Gastroesophageal sphincter (tissue), 4 donors: ENCODE results near the gene ATP6V1C2. TPM values are rescaled to one million over a fixed set of nuclear protein-coding genes. Genes with fewer than 3 reads are reported as not detected.

ENCODE experiments used
- ATAC-seq: fragments of 150-250 bp; one replicate; pipeline ENCODE4 v1.9.1; 2016; ENCODE audit warnings: mild to moderate bottlenecking, moderate library complexity
- H3K27ac ChIP-seq, 4 donors: fragments of 200-600 bp; sonication (generic) in 3 of 4; 1 replicate in 3 of 4; 2 replicates in 1 of 4; pipeline ENCODE4 v1.5.1; 2016 to 2019
- H3K27me3 ChIP-seq: fragments of 200-600 bp; sonication (generic); one replicate; pipeline ENCODE4 v1.5.1; 2019
- H3K36me3 ChIP-seq, 2 donors: fragments of 200-600 bp; sonication (generic); one replicate each; pipeline ENCODE4 v1.5.1; 2019; ENCODE audit warnings: control low read depth in 1 of 2
- H3K4me1 ChIP-seq, 3 donors: fragments of 200-600 bp; sonication (generic); 1 replicate in 2 of 3; 2 replicates in 1 of 3; pipeline ENCODE4 v1.5.1; 2016 to 2019; ENCODE audit warnings: control low read depth in 2 of 3
- H3K4me3 ChIP-seq, 2 donors: fragments of 200-600 bp; sonication (generic); one replicate each; pipeline ENCODE4 v1.5.1; 2019; ENCODE audit warnings: mild to moderate bottlenecking in 1 of 2, moderate library complexity in 1 of 2
- H3K9me3 ChIP-seq, 3 donors: fragments of 200-600 bp; sonication (generic); one replicate each; pipeline ENCODE4 v1.5.1; 2017 to 2019; ENCODE audit warnings: control low read depth in 2 of 3
- EP300 ChIP-seq: sonication (generic); formaldehyde crosslinking; IDR thresholded peaks from one replicate; pipeline ENCODE4 v1.6.1; 2017; ENCODE audit warnings: antibody characterized with exemption, mild to moderate bottlenecking
- POLR2A ChIP-seq, 2 donors: fragments of 450-650 bp; IDR thresholded peaks; one replicate each; pipeline ENCODE4 v1.6.1; 2017; ENCODE audit warnings: antibody characterized with exemption in 2 of 2, mild to moderate bottlenecking in 2 of 2, moderate library complexity in 1 of 2
- POLR2AphosphoS5 ChIP-seq: sonication (generic); formaldehyde crosslinking; IDR thresholded peaks from one replicate; pipeline ENCODE4 v1.6.1; 2017; ENCODE audit warnings: antibody characterized with exemption
- whole genome bisulfite sequencing, 2 donors: methylation state at CpG; one replicate each; pipeline ENCODE4 v1.1.5; 2018; ENCODE audit warnings: low coverage in 1 of 2; 5-methylcytosine and 5-hydroxymethylcytosine counted together
- total RNA-seq, 4 donors: library from RNA; depleted of rRNA; stranded (reverse); fragments of >200 nt; gene quantifications; one replicate each; pipeline ENCODE4 v1.1.0, GENCODE V29; 2016
- TF ChIP-seq, protein P1 (sequence below), 4 experiments: fragments of 200-600 bp in 2 of 4; fragments of 450-650 bp in 2 of 4; sonication (generic) in 1 of 4; IDR thresholded peaks; one replicate each; pipeline ENCODE4 v1.5.1; 2017 to 2019; ENCODE audit warnings: antibody characterized with exemption in 4 of 4, mild to moderate bottlenecking in 2 of 4, moderate library complexity in 2 of 4

ATP6V1C2 gene
- total RNA-seq, 4 donors from 2014 or later: 0.42 to 0.45 TPM; not detected in 2

DNA sequence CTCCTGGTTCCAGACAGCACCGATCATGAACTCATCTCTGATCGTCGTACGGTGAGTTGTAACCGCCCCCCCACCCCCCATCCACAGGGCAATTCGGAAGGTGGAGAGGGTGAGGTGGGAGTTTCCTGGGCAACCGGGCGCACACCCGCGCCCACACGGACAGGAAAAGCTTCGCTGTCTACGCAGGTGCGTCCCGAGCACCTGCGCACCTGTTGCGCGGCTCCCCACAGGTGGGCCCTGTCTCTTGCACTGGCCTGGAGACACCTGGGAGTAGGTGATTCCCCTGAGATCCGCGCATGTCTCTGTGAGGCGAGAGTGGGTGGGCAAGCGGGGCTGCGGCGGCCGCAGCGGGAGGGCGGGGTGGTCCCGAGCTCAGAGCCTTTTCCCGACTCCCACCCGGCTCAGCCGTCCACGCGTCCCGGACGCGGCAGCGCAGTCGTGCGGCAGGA is 459 bp upstream of the ATP6V1C2 start:
- no peaks in the 10 kb centered on the region for H3K9me3 ChIP-seq
- H3K27ac ChIP-seq: no peak overlapping the region
- peak overlapping the region in 1 of 2 donors; percentile 51 for H3K4me3 ChIP-seq
- H3K27me3 ChIP-seq: peaks cover 64% of the 10 kb centered on the region
- 20 to 25% methylated on average over 1 to 4 of the region's 39 CpGs for WGBS, 2 donors
- TF ChIP-seq POLR2AphosphoS5 (no peak), POLR2A (IDR thresholded peaks at IDR 0.05) (no peak), EP300 (no peak)
- TF ChIP-seq, protein P1, sequence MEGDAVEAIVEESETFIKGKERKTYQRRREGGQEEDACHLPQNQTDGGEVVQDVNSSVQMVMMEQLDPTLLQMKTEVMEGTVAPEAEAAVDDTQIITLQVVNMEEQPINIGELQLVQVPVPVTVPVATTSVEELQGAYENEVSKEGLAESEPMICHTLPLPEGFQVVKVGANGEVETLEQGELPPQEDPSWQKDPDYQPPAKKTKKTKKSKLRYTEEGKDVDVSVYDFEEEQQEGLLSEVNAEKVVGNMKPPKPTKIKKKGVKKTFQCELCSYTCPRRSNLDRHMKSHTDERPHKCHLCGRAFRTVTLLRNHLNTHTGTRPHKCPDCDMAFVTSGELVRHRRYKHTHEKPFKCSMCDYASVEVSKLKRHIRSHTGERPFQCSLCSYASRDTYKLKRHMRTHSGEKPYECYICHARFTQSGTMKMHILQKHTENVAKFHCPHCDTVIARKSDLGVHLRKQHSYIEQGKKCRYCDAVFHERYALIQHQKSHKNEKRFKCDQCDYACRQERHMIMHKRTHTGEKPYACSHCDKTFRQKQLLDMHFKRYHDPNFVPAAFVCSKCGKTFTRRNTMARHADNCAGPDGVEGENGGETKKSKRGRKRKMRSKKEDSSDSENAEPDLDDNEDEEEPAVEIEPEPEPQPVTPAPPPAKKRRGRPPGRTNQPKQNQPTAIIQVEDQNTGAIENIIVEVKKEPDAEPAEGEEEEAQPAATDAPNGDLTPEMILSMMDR (IDR thresholded peaks at IDR 0.05): no peak
- peaks cover 0 to 26% (median 12%) of the 10 kb centered on the region in 3 donors for H3K4me1 ChIP-seq
- ATAC-seq: no peak
- H3K36me3 ChIP-seq: no peaks in the 10 kb centered on the region

DNA sequence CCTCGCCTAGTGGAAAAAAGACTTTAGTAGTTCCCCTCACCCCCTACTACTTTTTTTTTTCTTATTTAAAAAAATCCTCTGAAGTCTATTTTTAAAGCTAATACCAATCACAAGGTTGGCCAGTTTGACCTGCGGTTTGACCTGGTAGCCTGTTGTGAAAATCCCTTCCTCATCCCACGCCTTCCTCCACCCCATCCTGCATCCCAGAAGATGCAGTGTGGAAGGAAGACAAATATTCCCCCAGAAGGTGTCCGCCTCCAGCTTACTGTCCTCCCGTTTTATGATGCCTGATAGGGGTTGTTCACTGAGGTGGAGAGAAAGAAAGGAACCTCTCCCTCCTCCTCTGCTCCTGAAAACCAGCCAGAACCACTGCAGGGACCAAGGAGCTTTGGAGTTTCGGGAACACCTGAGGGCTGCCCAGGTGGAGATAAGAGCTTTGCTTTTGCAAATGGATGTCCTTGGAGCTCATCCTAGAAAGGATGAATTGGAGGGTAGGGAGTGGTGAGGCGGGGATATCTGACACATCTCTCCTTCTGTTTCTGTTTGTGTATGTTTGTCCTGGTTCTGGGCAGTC is 909 bp downstream of the ATP6V1C2 start:
- WGBS, 2 donors: 19 to 25% methylated on average over 2 to 5 of the region's 7 CpGs
- Histone ChIP-seq H3K36me3 (no peaks in the 10 kb centered on the region), H3K4me3 (peak overlapping the region in 1 of 2 donors; percentile 51), H3K27ac (no peak overlapping the region), H3K9me3 (no peaks in the 10 kb centered on the region), H3K4me1 (peaks cover 0 to 26% (median 12%) of the 10 kb centered on the region in 3 donors), H3K27me3 (peaks cover 75% of the 10 kb centered on the region)
- TF ChIP-seq POLR2AphosphoS5: no peak
- TF ChIP-seq, protein P1 (IDR thresholded peaks at IDR 0.05): no peak
- ATAC-seq: no peak

DNA sequence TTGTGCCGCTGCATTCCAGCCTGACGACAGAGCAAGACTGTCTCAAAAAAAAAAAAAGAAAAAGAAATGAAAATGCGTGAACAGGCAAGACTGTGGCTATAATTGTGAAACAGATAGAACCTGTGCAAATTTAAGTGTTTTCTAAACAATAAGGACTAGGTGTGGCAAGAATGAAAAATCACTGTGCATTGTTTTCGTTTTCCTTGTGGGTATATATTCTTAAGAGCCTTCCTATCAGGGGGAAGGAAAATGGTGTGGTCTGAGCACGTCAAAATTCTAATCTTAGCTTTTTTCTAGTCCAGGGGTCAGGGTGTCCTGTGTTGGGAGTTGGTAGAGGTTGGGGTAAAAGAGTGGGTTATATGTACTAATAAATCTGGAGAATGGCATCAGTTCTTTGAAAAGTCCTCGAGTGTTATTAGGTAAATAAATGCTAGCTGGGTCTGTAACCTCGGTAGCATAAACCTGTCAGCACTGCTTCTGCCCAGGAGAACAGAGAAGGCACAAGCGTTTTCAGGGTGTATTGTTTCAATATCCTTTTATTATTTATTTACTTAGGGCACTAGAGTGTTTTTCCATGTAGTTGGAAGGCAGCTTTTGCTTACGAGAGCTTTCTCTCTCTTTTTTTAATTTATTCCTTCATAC is 11.6 kb downstream of the ATP6V1C2 start:
- TF ChIP-seq POLR2A (IDR thresholded peaks at IDR 0.05) (no peak), EP300 (no peak), POLR2AphosphoS5 (no peak)
- TF ChIP-seq, protein P1 (IDR thresholded peaks at IDR 0.05): no peak
- WGBS, 2 donors: 51% methylated on average over 9 of the region's 9 CpGs
- peaks cover 5% of the 10 kb centered on the region for H3K27me3 ChIP-seq
- no peaks in the 10 kb centered on the region for H3K4me1 ChIP-seq
- no peaks in the 10 kb centered on the region for H3K36me3 ChIP-seq
- no peak for ATAC-seq
- H3K27ac ChIP-seq: no peak overlapping the region
- H3K9me3 ChIP-seq: no peaks in the 10 kb centered on the region
- no peak overlapping the region for H3K4me3 ChIP-seq

DNA sequence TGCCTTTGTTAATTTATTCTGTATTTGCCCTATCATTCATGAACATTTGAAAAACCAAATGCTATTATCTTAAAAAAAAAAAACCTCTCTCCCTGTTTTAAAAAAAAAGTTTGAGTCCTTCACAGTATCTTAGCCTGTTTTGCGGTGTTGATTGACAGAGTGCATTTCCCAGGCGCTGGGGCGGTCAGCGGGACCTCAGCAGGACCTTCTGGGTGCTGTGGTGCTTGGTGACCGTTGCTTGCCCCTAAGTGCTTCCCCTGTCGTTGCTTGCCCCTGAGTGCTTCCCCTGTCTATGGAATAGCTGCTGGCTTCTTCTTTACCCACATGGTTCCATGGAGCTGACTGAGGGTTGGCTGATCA is 12.1 kb downstream of the ATP6V1C2 start:
- Histone ChIP-seq H3K27me3 (no peaks in the 10 kb centered on the region), H3K9me3 (no peaks in the 10 kb centered on the region), H3K27ac (no peak overlapping the region), H3K4me3 (no peak overlapping the region), H3K36me3 (no peaks in the 10 kb centered on the region), H3K4me1 (no peaks in the 10 kb centered on the region)
- 43% methylated on average over 4 of the region's 6 CpGs; no CpG with 5 or more reads in 1 of the 2 donors for WGBS, 2 donors
- TF ChIP-seq POLR2AphosphoS5: no peak
- no peak for TF ChIP-seq EP300
- TF ChIP-seq, protein P1 (IDR thresholded peaks at IDR 0.05): no peak
- no peak for TF ChIP-seq POLR2A (IDR thresholded peaks at IDR 0.05)
- ATAC-seq: no peak

DNA sequence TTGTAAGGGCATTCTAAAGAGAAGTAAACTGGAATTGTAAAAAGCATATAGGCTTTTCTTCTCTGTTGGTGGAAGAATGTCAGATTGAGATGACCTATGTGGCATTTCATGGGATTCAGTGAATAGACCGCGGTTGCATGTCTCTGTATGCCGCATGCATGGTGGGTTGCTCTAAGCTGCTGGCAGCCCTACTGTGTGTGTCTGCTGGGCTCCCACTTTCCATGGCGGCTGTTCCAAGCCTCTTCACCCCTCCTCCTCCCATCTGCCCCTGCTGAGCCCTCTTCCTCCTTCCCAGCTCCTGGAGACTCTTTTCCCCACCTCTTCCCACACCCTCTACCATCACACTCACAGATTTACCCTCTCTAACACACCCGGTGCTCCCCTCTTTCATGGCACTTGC is 12.6 kb downstream of the ATP6V1C2 start:
- H3K27me3 ChIP-seq: no peaks in the 10 kb centered on the region
- H3K36me3 ChIP-seq: no peaks in the 10 kb centered on the region
- WGBS, 2 donors: 90 to 96% methylated on average over 3 to 5 of the region's 5 CpGs
- no peak overlapping the region for H3K4me3 ChIP-seq
- no peaks in the 10 kb centered on the region for H3K4me1 ChIP-seq
- no peak for TF ChIP-seq POLR2AphosphoS5
- no peak overlapping the region for H3K27ac ChIP-seq
- ATAC-seq: no peak
- H3K9me3 ChIP-seq: no peaks in the 10 kb centered on the region
